ENCODE data around the gene TFR2. TPM values are rescaled to one million over a fixed set of nuclear protein-coding genes. Genes with fewer than 3 reads are reported as not detected.

The TFR2 gene
- total RNA-seq, 1 donor from 2014 or later: 0.41 TPM

GRCh38 chr7:100602889-100603725, 38.2 kb downstream of the TFR2 start:
- intact Hi-C loops (cut with DNase I): no loop called here
- DNase-seq: peak; percentile 79
- peak; percentile 36 for ATAC-seq

GRCh38 chr7:100600730-100601038, 40.7 kb downstream of the TFR2 start:
- ATAC-seq: no peak
- TF ChIP-seq CTCF (IDR thresholded peaks at IDR 0.05): no peak
- intact Hi-C loops (cut with DNase I): no loop called here
- Histone ChIP-seq H3K9me3 (no peaks in the 10 kb centered on the region), H3K27me3 (no peaks in the 10 kb centered on the region), H3K36me3 (no peaks in the 10 kb centered on the region), H3K4me1 (peaks cover 18% of the 10 kb centered on the region), H3K4me3 (no peak overlapping the region), H3K27ac (no peak overlapping the region)
- DNase-seq: no peak

More at GRCh38 chr7:100602889-100603725, 38.2 kb downstream of the TFR2 start:
- peak overlapping the region; percentile 71 for H3K4me3 ChIP-seq
- no peaks in the 10 kb centered on the region for H3K36me3 ChIP-seq
- H3K27me3 ChIP-seq: no peaks in the 10 kb centered on the region
- no peaks in the 10 kb centered on the region for H3K9me3 ChIP-seq
- H3K27ac ChIP-seq: peak overlapping the region; percentile 69
- TF ChIP-seq CTCF (IDR thresholded peaks at IDR 0.05): no peak
- peaks cover 18% of the 10 kb centered on the region for H3K4me1 ChIP-seq

- Histone ChIP-seq H3K9me3 (no peaks in the 10 kb centered on the region), H3K27ac (no peak overlapping the region), H3K27me3 (no peaks in the 10 kb centered on the region), H3K36me3 (no peaks in the 10 kb centered on the region), H3K4me3 (no peak overlapping the region), H3K4me1 (peaks cover 15% of the 10 kb centered on the region)
- ATAC-seq (no peak), DNase-seq (no peak)
- TF ChIP-seq CTCF (IDR thresholded peaks at IDR 0.05): no peak
- intact Hi-C loops (cut with DNase I): no loop called here
Measured at GRCh38 chr7:100599911-100600729, 41.2 kb downstream of the TFR2 start.

- no peaks in the 10 kb centered on the region for H3K9me3 ChIP-seq
- TF ChIP-seq CTCF (IDR thresholded peaks at IDR 0.05): no peak
Measured at GRCh38 chr7:100598425-100598824, 42.9 kb downstream of the TFR2 start.

GRCh38 chr7:100595188-100595587, 46.2 kb downstream of the TFR2 start:
- intact Hi-C loops (cut with DNase I): no loop called here
- no peak for TF ChIP-seq CTCF (IDR thresholded peaks at IDR 0.05)
- ATAC-seq (no peak), DNase-seq (no peak)
- Histone ChIP-seq H3K36me3 (no peaks in the 10 kb centered on the region), H3K27ac (no peak overlapping the region), H3K4me1 (no peaks in the 10 kb centered on the region), H3K4me3 (no peak overlapping the region), H3K27me3 (no peaks in the 10 kb centered on the region), H3K9me3 (no peaks in the 10 kb centered on the region)

More at GRCh38 chr7:100598425-100598824, 42.9 kb downstream of the TFR2 start:
- no peaks in the 10 kb centered on the region for H3K27me3 ChIP-seq
- peaks cover 3% of the 10 kb centered on the region for H3K4me1 ChIP-seq
- DNase-seq (no peak), ATAC-seq (no peak)
- intact Hi-C loops (cut with DNase I): no loop called here
- no peak overlapping the region for H3K4me3 ChIP-seq
- no peaks in the 10 kb centered on the region for H3K36me3 ChIP-seq
- H3K27ac ChIP-seq: no peak overlapping the region
